ENCODE measurements around the gene DENND5B.
"Not testable (repeated sequence)": the region's sequence is repeated elsewhere in the genome, so short reads cannot be mapped to it uniquely, and the experiment has no call there.

DENND5B gene

GRCh38 chr12:31590642-31591379 lies at the start of gene DENND5B:
TSS of gene DENND5B (minus strand) at chr12:31591136. CDS start at chr12:31590832, 304 bp downstream.
- peak; percentile 87 for DNase-seq
- in situ Hi-C loops (cut with HindIII; ENCODE audit: low pct_ligation_motif_present, low pct_unique_long_range_greater_than_20kb, low sequenced_read_pairs), result no loop called here

DNA sequence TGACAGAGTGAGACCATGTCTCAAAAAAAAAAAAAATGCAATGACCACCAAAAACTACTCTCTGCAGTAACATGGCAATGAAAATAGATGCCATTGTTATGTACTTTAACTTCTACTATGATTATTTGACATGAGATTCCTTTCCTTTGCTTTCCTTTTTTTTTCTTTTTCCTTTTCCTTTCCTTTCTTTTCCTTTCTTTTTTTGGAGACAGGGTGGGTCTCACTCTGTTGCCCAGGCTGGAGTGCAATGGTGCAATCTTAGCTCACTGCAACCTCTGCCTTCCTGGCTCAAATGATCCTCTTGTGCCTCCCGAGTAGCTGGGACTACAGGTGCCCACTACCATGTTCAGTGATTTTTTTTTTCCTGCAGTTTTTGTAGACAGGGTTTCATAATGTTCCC lies 43.7 kb upstream of the DENND5B start:
- no peak for DNase-seq
- in situ Hi-C loops (cut with HindIII; ENCODE audit: low pct_ligation_motif_present, low pct_unique_long_range_greater_than_20kb, low sequenced_read_pairs), result no loop called here

GRCh38 chr12:31633464-31633863 lies 42.5 kb upstream of the DENND5B start:
- DNase-seq, result no peak
- in situ Hi-C loops (cut with HindIII; ENCODE audit: low pct_ligation_motif_present, low pct_unique_long_range_greater_than_20kb, low sequenced_read_pairs), result no loop called here

DNA sequence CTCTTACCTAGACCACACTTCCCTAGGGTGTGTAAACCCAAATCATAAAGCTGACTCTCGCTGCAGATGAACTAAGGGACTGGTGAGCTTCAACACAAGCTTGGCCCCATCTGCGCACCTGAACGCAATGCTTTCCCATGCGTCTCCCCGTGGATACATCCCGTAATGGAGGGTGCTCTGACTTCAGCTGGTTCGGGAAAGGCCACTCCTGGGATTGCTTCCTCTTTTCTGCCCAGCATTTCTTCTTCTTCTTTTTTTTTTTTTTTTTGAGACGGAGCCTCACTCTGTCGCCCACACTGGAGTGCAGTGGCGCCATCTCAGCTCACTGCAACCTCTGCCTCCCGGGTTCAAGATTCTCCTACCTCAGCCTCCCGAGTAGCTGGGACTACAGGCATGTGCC lies 40.9 kb upstream of the DENND5B start:
- DNase-seq, result no peak
- in situ Hi-C loops (cut with HindIII; ENCODE audit: low pct_ligation_motif_present, low pct_unique_long_range_greater_than_20kb, low sequenced_read_pairs), result no loop called here

DNA sequence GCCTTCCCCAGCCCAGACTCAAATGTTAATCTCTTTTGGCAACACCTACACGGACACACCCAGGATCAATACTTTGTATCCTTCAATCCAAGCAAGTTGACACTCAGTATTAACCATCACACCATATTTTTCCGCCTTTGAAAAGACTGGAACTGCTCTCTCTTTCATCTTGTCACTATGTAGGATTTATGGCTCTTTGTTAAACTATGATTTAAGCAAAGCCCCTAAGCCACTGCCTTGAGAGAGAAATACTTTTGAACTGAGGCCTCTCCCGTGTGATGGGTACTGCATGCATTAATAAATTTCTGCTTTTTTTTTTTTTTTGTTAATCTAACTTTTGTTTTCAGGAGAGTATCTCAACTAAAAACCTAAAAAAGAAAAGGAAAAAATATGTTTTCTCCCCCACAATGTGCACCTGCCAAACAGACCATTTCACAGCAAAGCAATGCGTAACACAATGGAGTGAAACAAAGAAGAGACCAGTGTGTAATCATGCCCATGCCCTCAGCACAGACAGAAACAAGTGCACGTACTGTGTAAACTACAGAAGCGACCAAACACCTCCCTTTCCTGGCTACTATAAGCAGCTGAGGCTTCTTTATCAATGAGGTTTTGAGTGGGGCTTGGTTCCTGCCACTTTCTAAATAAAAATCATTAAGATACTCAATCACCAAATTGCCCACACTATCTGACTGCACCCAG lies 40.2 kb upstream of the DENND5B start:
- in situ Hi-C loops (cut with HindIII; ENCODE audit: low pct_ligation_motif_present, low pct_unique_long_range_greater_than_20kb, low sequenced_read_pairs), result no loop called here
- no peak for DNase-seq

DNA sequence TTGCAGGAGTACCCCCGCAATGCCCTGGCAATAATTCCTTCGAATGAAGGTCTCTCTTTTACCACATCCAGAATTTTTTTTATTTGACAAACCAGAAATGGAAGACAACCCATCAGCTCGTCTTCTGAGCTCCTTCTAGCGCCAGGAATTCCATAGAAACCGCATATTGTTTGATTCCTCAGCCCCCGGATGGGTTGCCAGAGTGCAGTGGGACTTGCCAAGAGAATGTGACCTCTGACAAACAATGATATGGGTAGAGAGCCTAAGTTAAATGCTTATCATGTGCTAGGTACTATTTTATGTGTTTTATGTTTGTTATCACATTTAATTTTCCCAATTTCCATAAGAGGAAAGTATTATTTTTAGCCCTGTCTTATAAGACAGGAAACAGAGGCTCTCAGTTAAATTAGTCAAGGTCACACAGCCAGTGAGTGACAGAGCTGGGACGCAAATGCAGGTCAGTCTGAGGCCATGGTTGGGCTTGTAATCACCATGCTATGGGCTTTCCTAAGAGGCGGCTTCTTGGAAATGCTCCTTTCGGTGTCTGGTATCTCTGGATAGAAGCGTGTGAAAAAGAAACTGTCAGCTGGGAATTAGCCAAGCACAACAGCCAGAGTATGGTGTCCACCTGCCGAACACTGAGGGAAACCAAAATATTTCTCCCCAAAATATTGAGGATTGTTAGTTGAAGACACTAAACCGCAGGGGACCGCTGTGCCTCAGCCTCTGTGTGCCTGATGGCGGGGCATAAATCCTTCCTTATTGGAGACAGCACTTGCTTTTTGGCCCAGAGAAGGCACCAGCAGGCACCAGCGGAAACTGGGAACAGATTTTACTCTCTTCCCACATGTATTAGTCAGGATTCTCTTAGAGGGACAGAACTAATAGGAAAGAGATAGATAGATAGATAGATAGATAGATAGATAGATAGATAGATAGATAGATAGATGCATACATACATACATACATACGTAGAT lies 39.1 kb upstream of the DENND5B start:
- no peak for DNase-seq
- in situ Hi-C loops (cut with HindIII; ENCODE audit: low pct_ligation_motif_present, low pct_unique_long_range_greater_than_20kb, low sequenced_read_pairs), result no loop called here

GRCh38 chr12:31627456-31628054 lies 36.6 kb upstream of the DENND5B start:
- DNase-seq, result no peak
- in situ Hi-C loops (cut with HindIII; ENCODE audit: low pct_ligation_motif_present, low pct_unique_long_range_greater_than_20kb, low sequenced_read_pairs), result no loop called here

DNA sequence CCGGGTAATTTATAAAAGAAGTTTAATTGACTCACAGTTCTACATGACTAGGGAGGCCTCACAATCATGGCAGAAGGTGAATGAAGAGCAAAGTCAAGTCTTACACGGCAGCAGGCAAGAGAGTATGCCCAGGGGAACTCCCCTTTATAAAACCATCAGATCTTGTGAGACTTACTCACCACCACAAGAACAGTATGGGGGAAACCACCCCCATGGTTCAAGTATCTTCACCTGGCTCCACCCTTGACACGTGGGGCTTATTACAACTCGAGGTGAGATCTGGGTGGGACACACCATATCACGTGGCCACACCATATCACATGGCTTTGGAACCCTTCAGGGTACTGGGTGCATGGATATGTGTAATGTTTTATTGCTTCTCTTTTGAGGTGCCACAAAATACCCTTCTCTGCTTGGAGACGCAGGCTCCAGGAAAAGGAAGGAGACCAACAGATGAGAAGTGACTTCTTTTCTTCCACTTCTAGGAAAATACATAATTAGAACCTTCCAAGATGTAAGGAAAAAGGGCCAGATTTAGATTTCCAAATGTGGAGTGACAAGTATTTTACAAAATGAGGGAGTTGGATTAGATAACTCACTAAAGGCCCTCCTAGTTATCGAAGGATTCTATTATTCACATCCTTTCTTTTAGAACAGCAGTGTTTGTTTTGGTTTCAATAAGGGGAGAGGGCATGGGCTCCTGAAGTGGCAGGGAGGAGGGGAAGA lies 35.5 kb upstream of the DENND5B start:
- no peak for DNase-seq
- in situ Hi-C loops (cut with HindIII; ENCODE audit: low pct_ligation_motif_present, low pct_unique_long_range_greater_than_20kb, low sequenced_read_pairs), result no loop called here

- no peak for DNase-seq
- in situ Hi-C loops (cut with HindIII; ENCODE audit: low pct_ligation_motif_present, low pct_unique_long_range_greater_than_20kb, low sequenced_read_pairs), result no loop called here
Measured at GRCh38 chr12:31622038-31622437, 31.1 kb upstream of the DENND5B start.

- in situ Hi-C loops (cut with HindIII; ENCODE audit: low pct_ligation_motif_present, low pct_unique_long_range_greater_than_20kb, low sequenced_read_pairs), result no loop called here
- no peak for DNase-seq
Measured at GRCh38 chr12:31620311-31620710, 29.4 kb upstream of the DENND5B start.

GRCh38 chr12:31618228-31619025 lies 27.5 kb upstream of the DENND5B start:
- in situ Hi-C loops (cut with HindIII; ENCODE audit: low pct_ligation_motif_present, low pct_unique_long_range_greater_than_20kb, low sequenced_read_pairs), result no loop called here
- no peak for DNase-seq

DNA sequence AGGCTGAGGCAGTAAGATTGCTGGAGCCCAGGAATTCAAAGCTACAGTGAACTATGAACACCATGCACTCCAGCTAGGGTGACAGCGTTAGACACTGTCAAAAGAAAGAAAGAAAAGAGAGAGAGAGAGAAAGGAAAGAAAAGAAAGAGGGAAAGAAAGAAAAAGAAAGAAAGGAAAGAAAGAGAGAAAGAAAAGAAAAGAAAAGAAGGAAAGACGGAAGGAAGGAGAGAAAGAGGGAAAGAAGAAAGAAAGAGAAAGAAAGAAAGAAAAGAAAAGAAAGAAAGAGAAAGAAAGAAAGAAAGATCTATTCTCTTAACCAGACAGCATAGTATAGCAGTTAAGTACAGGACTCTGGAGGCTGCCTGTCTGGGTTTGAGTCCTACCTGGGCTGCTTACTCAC lies 21.9 kb upstream of the DENND5B start:
- in situ Hi-C loops (cut with HindIII; ENCODE audit: low pct_ligation_motif_present, low pct_unique_long_range_greater_than_20kb, low sequenced_read_pairs), result no loop called here
- no peak for DNase-seq

DNA sequence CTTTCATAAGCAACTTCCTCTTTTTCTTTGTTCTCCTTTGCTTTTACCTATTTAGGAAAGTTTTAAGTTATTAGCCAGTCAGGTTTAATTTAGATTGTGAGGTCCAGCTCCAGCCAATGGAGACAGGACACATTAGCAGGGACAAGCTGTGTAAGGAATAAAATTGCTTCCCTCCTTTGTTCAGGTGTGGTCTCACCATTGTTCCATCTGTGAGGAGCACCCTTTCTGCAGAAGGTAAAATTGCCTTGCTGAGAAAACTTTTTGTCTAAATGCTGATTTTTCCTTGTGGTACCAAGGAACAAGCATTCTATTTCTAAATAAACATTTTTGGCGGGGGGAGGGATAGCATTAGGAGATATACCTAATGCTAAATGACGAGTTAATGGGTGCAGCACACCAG lies 17.4 kb upstream of the DENND5B start:
- DNase-seq; in situ Hi-C loops (cut with HindIII; ENCODE audit: low pct_ligation_motif_present, low pct_unique_long_range_greater_than_20kb, low sequenced_read_pairs): not testable (repeated sequence)

DNA sequence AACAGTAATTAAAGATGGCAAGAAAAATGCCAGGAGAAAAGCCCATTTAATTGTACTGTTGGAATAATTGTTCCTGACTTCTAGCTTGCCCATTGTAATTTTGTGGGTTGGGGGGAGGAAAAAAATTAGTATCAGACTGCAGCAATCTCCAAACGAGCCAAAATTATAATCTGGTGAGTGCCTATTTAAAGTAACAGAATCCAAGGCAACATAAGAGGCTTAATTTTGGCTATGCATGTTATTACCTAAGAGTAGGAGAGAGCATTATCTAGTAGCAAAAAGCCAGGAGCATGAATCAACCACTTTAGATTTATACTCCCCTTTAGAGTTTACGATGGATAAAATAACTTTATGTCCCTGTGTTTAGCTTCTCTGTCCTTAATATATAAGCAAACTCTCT lies 14.6 kb upstream of the DENND5B start:
- in situ Hi-C loops (cut with HindIII; ENCODE audit: low pct_ligation_motif_present, low pct_unique_long_range_greater_than_20kb, low sequenced_read_pairs), result no loop called here
- no peak for DNase-seq

DNA sequence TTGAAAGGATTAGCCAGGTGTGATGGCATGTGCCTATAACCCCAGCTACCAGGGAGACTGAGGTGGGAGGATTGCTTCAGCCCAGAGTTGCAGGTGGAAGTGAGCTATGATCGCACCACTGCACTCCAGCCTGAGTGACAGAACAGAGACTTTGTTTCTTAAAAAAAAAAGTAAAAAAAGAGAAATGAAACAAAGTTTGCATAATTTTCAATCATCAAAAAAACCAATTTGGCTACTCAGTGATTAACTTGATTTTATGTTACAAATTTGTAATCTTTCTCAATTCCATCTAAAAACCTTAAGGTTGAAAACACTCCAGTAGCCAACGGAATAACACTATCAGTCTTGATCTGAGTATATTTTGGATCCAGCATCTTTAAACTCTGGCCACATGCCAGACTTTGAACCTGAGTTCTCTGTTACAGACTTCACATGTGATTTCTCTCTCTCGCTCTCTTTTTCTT lies 12.6 kb upstream of the DENND5B start:
- no peak for DNase-seq
- in situ Hi-C loops (cut with HindIII; ENCODE audit: low pct_ligation_motif_present, low pct_unique_long_range_greater_than_20kb, low sequenced_read_pairs), result no loop called here

DNA sequence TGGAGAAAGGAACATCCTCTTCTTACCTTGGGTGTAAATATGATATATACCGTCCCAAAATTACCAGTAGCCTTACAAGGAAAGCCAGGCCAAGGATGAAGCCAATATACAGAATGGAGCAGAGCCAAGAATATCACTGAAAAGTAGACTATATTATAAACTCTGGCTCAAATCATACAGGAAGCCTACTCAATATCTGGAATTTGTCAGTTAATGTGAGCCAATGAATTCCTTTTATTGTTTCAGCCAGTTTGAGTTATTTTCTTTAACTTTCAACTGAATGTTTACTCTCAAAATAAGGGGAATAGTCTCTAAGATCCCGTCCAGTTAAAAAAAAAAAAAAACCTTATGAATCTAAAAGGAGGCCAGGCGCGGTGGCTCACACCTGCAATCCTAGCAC lies 9.8 kb upstream of the DENND5B start:
- DNase-seq, result no peak
- in situ Hi-C loops (cut with HindIII; ENCODE audit: low pct_ligation_motif_present, low pct_unique_long_range_greater_than_20kb, low sequenced_read_pairs), result no loop called here

GRCh38 chr12:31600252-31600651 lies 9.3 kb upstream of the DENND5B start:
- in situ Hi-C loops (cut with HindIII; ENCODE audit: low pct_ligation_motif_present, low pct_unique_long_range_greater_than_20kb, low sequenced_read_pairs), result no loop called here
- no peak for DNase-seq
